Vagina (tissue), 2 donors: ENCODE measurements around the gene SIPA1L3. TPM values are rescaled to one million over a fixed set of nuclear protein-coding genes. Genes with fewer than 3 reads are reported as not detected.

Experiments used
- DNase-seq, 2 donors: peaks; one replicate each; pipeline ENCODE4 v3.0.0-alpha.2; 2017; ENCODE audit errors: extremely low spot score in 2 of 2
- H3K27ac ChIP-seq: fragments of 200-600 bp; sonication (generic); one replicate; pipeline ENCODE4 v1.5.1; 2019
- H3K27me3 ChIP-seq: fragments of 200-600 bp; sonication (generic); one replicate; pipeline ENCODE4 v1.5.1; 2019
- H3K36me3 ChIP-seq, 2 donors: fragments of 200-600 bp; sonication (generic); one replicate each; pipeline ENCODE4 v1.5.1; 2017 to 2019
- H3K4me1 ChIP-seq: fragments of 200-600 bp; sonication (generic); one replicate; pipeline ENCODE4 v1.5.1; 2019
- H3K4me3 ChIP-seq, 2 donors: fragments of 200-600 bp; sonication (generic); 1 replicate in 1 of 2; 2 replicates in 1 of 2; pipeline ENCODE4 v1.5.1; 2016 to 2019
- H3K9me3 ChIP-seq: fragments of 200-600 bp; sonication (generic); one replicate; pipeline ENCODE4 v1.5.1; 2019
- POLR2A ChIP-seq, 2 donors: fragments of 450-650 bp; IDR thresholded peaks; one replicate each; pipeline ENCODE4 v1.6.1; 2017; ENCODE audit warnings: antibody characterized with exemption in 2 of 2, mild to moderate bottlenecking in 2 of 2, moderate library complexity in 2 of 2
- POLR2AphosphoS5 ChIP-seq, 2 donors: sonication (generic); formaldehyde crosslinking; IDR thresholded peaks; one replicate each; pipeline ENCODE4 v1.9.0; 2017; ENCODE audit warnings: antibody characterized with exemption in 2 of 2, mild to moderate bottlenecking in 2 of 2, low read depth in 1 of 2; ENCODE audit not compliant: insufficient read depth in 1 of 2
- intact Hi-C: fragments of 100-400 bp; cut with DNase I; formaldehyde crosslinking; loops from one replicate; pipeline ENCODE4 v1.15.1; 2023
- total RNA-seq: library from RNA; depleted of rRNA; stranded (reverse); fragments of >200 nt; gene quantifications from one replicate; pipeline ENCODE4 v1.2.3, GENCODE V29; 2016
- TF ChIP-seq, protein P1 (sequence below), 3 experiments: fragments of 450-650 bp in 2 of 3; fragments of 200-600 bp in 1 of 3; sonication (generic) in 1 of 3; IDR thresholded peaks; one replicate each; pipeline ENCODE4 v1.5.1; 2017 to 2019; ENCODE audit warnings: antibody characterized with exemption in 3 of 3, mild to moderate bottlenecking in 2 of 3, moderate library complexity in 2 of 3

The SIPA1L3 gene
- total RNA-seq, 1 donor from 2014 or later, result 13.0 TPM

DNA sequence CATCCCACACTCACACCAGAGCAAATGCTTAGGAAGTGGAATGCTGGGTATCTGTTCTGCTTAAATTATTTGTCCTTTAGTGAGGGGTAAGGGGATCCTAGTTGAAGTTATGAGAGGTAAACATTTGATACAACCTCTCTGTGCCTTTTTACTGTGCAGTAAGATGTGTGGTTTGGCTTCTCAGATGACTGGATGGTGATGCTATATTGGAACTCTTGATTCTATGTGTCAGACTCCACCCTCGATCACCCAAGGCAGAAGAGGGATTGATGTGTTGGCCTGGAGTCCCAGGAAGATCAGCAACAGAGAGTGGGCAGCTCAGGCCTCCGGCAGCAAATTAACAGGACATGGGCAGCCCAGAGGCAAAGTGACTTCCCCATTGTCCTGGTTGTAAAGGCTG is 66.7 kb downstream of the SIPA1L3 start:
- H3K27me3 ChIP-seq, result no peaks in the 10 kb centered on the region
- DNase-seq, result no peak
- H3K36me3 ChIP-seq, result peaks cover 0 to 8% of the 10 kb centered on the region in 2 donors
- peaks cover 6% of the 10 kb centered on the region for H3K9me3 ChIP-seq
- peaks cover 8% of the 10 kb centered on the region for H3K4me1 ChIP-seq
- no peak overlapping the region for H3K4me3 ChIP-seq
- intact Hi-C loops, result no loop called here
- H3K27ac ChIP-seq, result no peak overlapping the region
- TF ChIP-seq, protein P1, sequence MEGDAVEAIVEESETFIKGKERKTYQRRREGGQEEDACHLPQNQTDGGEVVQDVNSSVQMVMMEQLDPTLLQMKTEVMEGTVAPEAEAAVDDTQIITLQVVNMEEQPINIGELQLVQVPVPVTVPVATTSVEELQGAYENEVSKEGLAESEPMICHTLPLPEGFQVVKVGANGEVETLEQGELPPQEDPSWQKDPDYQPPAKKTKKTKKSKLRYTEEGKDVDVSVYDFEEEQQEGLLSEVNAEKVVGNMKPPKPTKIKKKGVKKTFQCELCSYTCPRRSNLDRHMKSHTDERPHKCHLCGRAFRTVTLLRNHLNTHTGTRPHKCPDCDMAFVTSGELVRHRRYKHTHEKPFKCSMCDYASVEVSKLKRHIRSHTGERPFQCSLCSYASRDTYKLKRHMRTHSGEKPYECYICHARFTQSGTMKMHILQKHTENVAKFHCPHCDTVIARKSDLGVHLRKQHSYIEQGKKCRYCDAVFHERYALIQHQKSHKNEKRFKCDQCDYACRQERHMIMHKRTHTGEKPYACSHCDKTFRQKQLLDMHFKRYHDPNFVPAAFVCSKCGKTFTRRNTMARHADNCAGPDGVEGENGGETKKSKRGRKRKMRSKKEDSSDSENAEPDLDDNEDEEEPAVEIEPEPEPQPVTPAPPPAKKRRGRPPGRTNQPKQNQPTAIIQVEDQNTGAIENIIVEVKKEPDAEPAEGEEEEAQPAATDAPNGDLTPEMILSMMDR (IDR thresholded peaks at IDR 0.05), result no peak
- TF ChIP-seq POLR2AphosphoS5 (IDR thresholded peaks at IDR 0.05; ENCODE audit: insufficient read depth in 1 of 2, low read depth in 1 of 2) (no peak), POLR2A (IDR thresholded peaks at IDR 0.05) (no peak)

DNA sequence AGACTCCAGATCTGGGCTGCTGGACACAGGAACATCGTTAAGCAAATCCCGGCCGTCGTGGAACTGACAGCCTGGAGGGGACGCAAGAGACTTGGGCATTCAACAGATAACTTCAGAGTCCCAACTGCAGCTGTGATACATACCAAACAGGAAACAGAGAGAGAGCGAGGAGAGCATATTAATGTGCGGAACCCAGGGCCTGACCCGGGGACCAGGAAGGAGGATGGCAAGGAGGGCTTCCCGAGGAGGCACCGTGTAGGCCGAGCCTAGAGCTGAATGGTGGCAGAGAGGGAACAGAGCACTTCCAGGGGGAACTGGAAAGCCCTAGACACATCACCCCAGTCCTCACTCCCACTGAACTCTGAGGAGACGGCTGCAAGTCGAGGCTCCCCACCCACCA is 68.1 kb downstream of the SIPA1L3 start:
- Histone ChIP-seq H3K9me3 (peaks cover 6% of the 10 kb centered on the region), H3K27me3 (no peaks in the 10 kb centered on the region), H3K4me1 (peaks cover 5% of the 10 kb centered on the region), H3K4me3 (no peak overlapping the region), H3K36me3 (peaks cover 0 to 8% of the 10 kb centered on the region in 2 donors), H3K27ac (no peak overlapping the region)
- intact Hi-C loops, result no loop called here
- DNase-seq, result no peak
- TF ChIP-seq POLR2AphosphoS5 (IDR thresholded peaks at IDR 0.05; ENCODE audit: insufficient read depth in 1 of 2, low read depth in 1 of 2), result no peak
- TF ChIP-seq, protein P1 (IDR thresholded peaks at IDR 0.05), result no peak
- TF ChIP-seq POLR2A (IDR thresholded peaks at IDR 0.05), result no peak

DNA sequence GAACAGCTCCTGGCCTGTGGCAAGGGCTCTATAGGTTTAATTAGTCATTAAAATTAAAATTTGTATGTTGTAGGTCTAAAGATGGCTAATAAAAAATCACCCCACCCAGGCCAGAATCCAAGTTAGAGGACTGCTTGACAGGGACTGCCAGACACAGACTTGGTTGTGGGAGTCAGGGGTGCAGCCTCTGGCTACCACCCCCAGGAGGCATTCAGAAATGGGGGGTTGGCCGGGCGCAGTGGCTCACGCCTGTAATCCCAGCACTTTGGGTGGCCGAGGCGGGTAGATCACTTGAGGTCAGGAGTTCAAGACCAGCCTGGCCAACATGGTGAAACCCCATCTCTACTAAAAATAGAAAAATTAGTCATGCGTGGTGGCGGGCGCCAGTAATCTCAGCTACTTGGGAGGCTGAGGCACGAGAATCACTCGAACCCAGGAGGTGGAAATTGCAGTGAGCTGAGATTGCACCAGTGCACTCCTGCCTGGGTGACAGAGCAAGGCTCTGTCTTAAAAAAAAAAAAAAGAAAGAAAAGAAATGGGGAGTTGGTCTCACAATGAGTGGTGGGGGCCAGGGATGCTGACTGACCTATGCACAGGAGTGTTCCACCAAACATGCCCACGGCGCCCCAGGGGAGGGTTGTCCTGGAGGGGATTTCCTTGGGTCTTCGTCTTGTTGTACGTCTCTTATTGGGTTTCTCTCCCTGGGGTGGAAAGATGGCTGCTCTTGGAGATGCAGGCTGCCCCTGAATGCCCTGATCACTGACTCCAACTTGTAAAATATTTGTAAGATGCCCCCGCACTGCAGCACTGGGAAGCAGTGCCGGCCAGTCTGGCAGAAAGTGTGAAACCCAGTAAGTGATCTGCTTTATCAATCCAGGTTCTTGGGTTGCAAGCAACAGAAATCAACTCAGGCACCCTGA is 68.8 kb downstream of the SIPA1L3 start:
- peaks cover 0 to 1% of the 10 kb centered on the region in 2 donors for H3K36me3 ChIP-seq
- H3K4me3 ChIP-seq, result no peak overlapping the region
- no peaks in the 10 kb centered on the region for H3K9me3 ChIP-seq
- H3K27ac ChIP-seq, result no peak overlapping the region
- no peaks in the 10 kb centered on the region for H3K27me3 ChIP-seq
- H3K4me1 ChIP-seq, result peaks cover 13% of the 10 kb centered on the region
- no peak for TF ChIP-seq POLR2AphosphoS5 (IDR thresholded peaks at IDR 0.05; ENCODE audit: insufficient read depth in 1 of 2, low read depth in 1 of 2)
- no peak for TF ChIP-seq POLR2A (IDR thresholded peaks at IDR 0.05)
- TF ChIP-seq, protein P1 (IDR thresholded peaks at IDR 0.05), result no peak
- DNase-seq, result no peak
- intact Hi-C loops, result no loop called here

DNA sequence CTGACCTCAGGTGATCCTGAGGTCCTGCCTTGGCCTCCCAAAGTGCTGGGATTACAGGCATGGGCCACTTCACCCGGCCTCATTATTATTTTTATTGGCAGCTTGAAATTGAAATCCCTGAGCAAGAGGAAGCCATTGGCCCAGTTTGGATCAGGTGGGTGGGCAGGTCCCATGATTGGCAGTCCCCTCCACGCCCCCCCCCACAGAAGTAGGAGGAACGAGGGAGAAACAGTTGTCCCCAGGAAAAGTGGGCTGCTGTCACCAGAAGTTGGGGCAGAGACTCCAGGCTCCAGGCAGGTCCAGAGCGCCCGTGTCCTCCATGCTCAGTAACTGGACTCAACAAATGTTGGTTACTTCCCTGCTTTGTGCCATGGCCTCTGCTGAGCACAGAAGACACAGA is 70.4 kb downstream of the SIPA1L3 start:
- Histone ChIP-seq H3K9me3 (no peaks in the 10 kb centered on the region), H3K36me3 (no peaks in the 10 kb centered on the region), H3K4me3 (no peak overlapping the region), H3K27me3 (no peaks in the 10 kb centered on the region), H3K4me1 (peaks cover 27% of the 10 kb centered on the region), H3K27ac (no peak overlapping the region)
- TF ChIP-seq POLR2AphosphoS5 (IDR thresholded peaks at IDR 0.05; ENCODE audit: insufficient read depth in 1 of 2, low read depth in 1 of 2), result no peak
- no peak for TF ChIP-seq POLR2A (IDR thresholded peaks at IDR 0.05)
- TF ChIP-seq, protein P1 (IDR thresholded peaks at IDR 0.05), result no peak
- intact Hi-C loops, result no loop called here
- no peak for DNase-seq

DNA sequence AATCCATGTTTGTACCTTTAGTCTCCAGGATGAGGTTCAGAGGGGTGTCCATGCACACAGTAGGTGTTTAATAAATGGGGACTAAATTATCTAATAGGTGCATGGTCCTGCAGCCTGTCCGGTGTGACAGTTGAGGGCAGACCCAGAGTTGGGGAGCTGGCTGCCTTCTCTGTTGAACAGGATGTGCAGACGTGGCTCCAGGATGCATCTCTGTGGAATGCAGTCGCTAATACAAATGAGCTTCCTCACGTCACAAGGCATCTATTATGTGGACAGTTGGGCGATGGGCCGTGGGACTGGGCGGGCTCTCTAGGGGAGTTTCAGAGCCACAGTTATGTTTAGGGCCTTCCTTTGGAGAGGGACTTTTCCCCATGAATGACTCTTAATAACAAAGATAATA is 71.0 kb downstream of the SIPA1L3 start:
- Histone ChIP-seq H3K4me3 (no peak overlapping the region), H3K27me3 (no peaks in the 10 kb centered on the region), H3K27ac (no peak overlapping the region), H3K4me1 (peaks cover 32% of the 10 kb centered on the region), H3K36me3 (no peaks in the 10 kb centered on the region), H3K9me3 (no peaks in the 10 kb centered on the region)
- intact Hi-C loops, result no loop called here
- no peak for TF ChIP-seq POLR2A (IDR thresholded peaks at IDR 0.05)
- TF ChIP-seq, protein P1 (IDR thresholded peaks at IDR 0.05), result no peak
- TF ChIP-seq POLR2AphosphoS5 (IDR thresholded peaks at IDR 0.05; ENCODE audit: insufficient read depth in 1 of 2, low read depth in 1 of 2), result no peak
- DNase-seq, result no peak
